Keratinocyte (primary cell): Measurements from ENCODE around the gene FERMT3. TPM values are rescaled to one million over a fixed set of nuclear protein-coding genes. Genes with fewer than 3 reads are reported as not detected.

Experiments used
- DNase-seq: peaks from one replicate; pipeline ENCODE4 v3.0.0-alpha.2; 2011; ENCODE audit warnings: low read depth, missing footprints, low spot score
- FAIRE-seq: peaks from 2 replicates; lab custom pipeline; 2011; peaks lifted over from hg19 to GRCh38; lab: Jason Lieb, UNC
- H2AFZ ChIP-seq: 2 replicates; pipeline ENCODE4 v1.6.0; 2012; ENCODE audit warnings: low read length, control low read depth, inconsistent platforms; ENCODE audit not compliant: control insufficient read depth
- H3K27ac ChIP-seq: 2 replicates; pipeline ENCODE4 v1.5.1; 2011; ENCODE audit warnings: low read length; ENCODE audit not compliant: control insufficient read depth, insufficient read depth
- H3K27me3 ChIP-seq: 3 replicates; pipeline ENCODE4 v1.6.0; 2011; ENCODE audit warnings: low read length; ENCODE audit not compliant: control insufficient read depth, insufficient read depth; ENCODE audit errors: extremely low read depth
- H3K36me3 ChIP-seq, 2 experiments: 2 replicates in 1 of 2; 3 replicates in 1 of 2; pipeline ENCODE4 v1.5.1; 2011; ENCODE audit warnings: low read length in 2 of 2, mild to moderate bottlenecking in 1 of 2; ENCODE audit not compliant: control insufficient read depth in 2 of 2, insufficient read depth in 2 of 2; ENCODE audit errors: extremely low read depth in 1 of 2
- H3K4me1 ChIP-seq: 3 replicates; pipeline ENCODE4 v1.5.1; 2011; ENCODE audit warnings: low read length; ENCODE audit not compliant: control insufficient read depth, insufficient read depth; ENCODE audit errors: extremely low read depth
- H3K4me2 ChIP-seq: 3 replicates; pipeline ENCODE4 v1.6.0; 2011; ENCODE audit warnings: low read depth, low read length; ENCODE audit not compliant: control insufficient read depth, insufficient read depth; ENCODE audit errors: extremely low read depth
- H3K4me3 ChIP-seq, 3 experiments: fragments of 200-600 bp in 1 of 3; sonication (generic) in 1 of 3; 2 replicates in 2 of 3; 3 replicates in 1 of 3; pipeline ENCODE4 v1.5.1; 2011 to 2016; ENCODE audit warnings: low read length in 3 of 3, mild to moderate bottlenecking in 3 of 3, control low read depth in 2 of 3, inconsistent platforms in 1 of 3, low read depth in 1 of 3, mixed read lengths in 1 of 3, mixed run types in 1 of 3, moderate library complexity in 1 of 3; ENCODE audit not compliant: control insufficient read depth in 2 of 3, insufficient read depth in 2 of 3; ENCODE audit errors: extremely low read depth in 1 of 3
- H3K79me2 ChIP-seq: 2 replicates; pipeline ENCODE4 v1.6.0; 2012; ENCODE audit warnings: low read length; ENCODE audit not compliant: control insufficient read depth, insufficient read depth
- H3K9ac ChIP-seq: 3 replicates; pipeline ENCODE4 v1.6.0; 2011; ENCODE audit warnings: low read length; ENCODE audit not compliant: control insufficient read depth, insufficient read depth; ENCODE audit errors: extremely low read depth
- H3K9me1 ChIP-seq: 3 replicates; pipeline ENCODE4 v1.6.0; 2011; ENCODE audit warnings: low read length; ENCODE audit not compliant: control insufficient read depth, insufficient read depth; ENCODE audit errors: extremely low read depth
- H3K9me3 ChIP-seq: 2 replicates; pipeline ENCODE4 v1.5.1; 2012; ENCODE audit warnings: low read depth, low read length; ENCODE audit not compliant: control insufficient read depth
- H4K20me1 ChIP-seq: 3 replicates; pipeline ENCODE4 v1.6.0; 2011; ENCODE audit warnings: low read length; ENCODE audit not compliant: control insufficient read depth, insufficient read depth; ENCODE audit errors: extremely low read depth
- CTCF ChIP-seq, 3 experiments: IDR thresholded peaks in 1 of 3; conservative IDR thresholded peaks in 1 of 3; optimal IDR thresholded peaks in 1 of 3; 2 replicates in 2 of 3; 3 replicates in 1 of 3; pipeline versions ENCODE3 to v1.5.1; 2011; ENCODE audit warnings: low read length in 3 of 3, mild to moderate bottlenecking in 3 of 3, moderate library complexity in 2 of 3, control low read depth in 1 of 3, inconsistent platforms in 1 of 3; ENCODE audit not compliant: insufficient read depth in 2 of 3; ENCODE audit errors: extremely low read depth in 1 of 3
- EZH2 ChIP-seq: IDR thresholded peaks from one replicate; pipeline ENCODE4 v1.6.1; 2012; ENCODE audit warnings: inconsistent platforms, mild to moderate bottlenecking, low read length, moderate library complexity
- dilution Hi-C: fragments of 300-500 bp; cut with MboI; formaldehyde crosslinking; loops from one replicate; pipeline ENCODE4 v1.7.0; 2020; ENCODE audit warnings: low sequenced_read_pairs; ENCODE audit not compliant: extremely low pct_ligation_motif_present
- polyA plus RNA-seq, 5 experiments: library from polyadenylated mRNA; depleted of rRNA in 3 of 5; stranded (reverse) in 3 of 5; stranded (forward) in 1 of 5; unstranded in 1 of 5; fragments of >200 nt; gene quantifications; 1 replicate in 1 of 5; 2 replicates in 3 of 5; 3 replicates in 1 of 5; pipeline versions ENCODE4 v1.2.1 to v1.2.3, GENCODE V29; 2011 to 2012; ENCODE audit warnings: missing spikeins in 2 of 5, low read depth in 1 of 5, low replicate concordance in 1 of 5

FERMT3 gene
- polyA plus RNA-seq, 1 donor (not counting 4 experiments of a cell fraction or from before 2014, with no cell fraction given): 0.98 TPM

GRCh38 chr11:64211181-64211872 is 4.8 kb downstream of the FERMT3 start:
- H3K4me2 ChIP-seq: no peak overlapping the region
- no peak overlapping the region for H2AFZ ChIP-seq
- no peaks in the 10 kb centered on the region for H3K4me1 ChIP-seq
- no peak for TF ChIP-seq EZH2
- TF ChIP-seq CTCF (optimal IDR thresholded peaks at IDR 0.05 in 1 of 3, IDR thresholded peaks at IDR 0.05 in 1 of 3, conservative IDR thresholded peaks at IDR 0.05 in 1 of 3; ENCODE audit: extremely low read depth in 1 of 3, insufficient read depth in 2 of 3, low read length in 3 of 3): no peak
- H3K79me2 ChIP-seq: no peaks in the 10 kb centered on the region
- no peak overlapping the region for H3K27ac ChIP-seq
- H3K27me3 ChIP-seq: no peaks in the 10 kb centered on the region
- H3K9me3 ChIP-seq: no peaks in the 10 kb centered on the region
- H3K4me3 ChIP-seq: no peak overlapping the region
- no peaks in the 10 kb centered on the region for H3K9me1 ChIP-seq
- no peak overlapping the region for H3K9ac ChIP-seq
- dilution Hi-C loops: no loop called here
- FAIRE-seq: no peak
- no peaks in the 10 kb centered on the region for H4K20me1 ChIP-seq
- peaks cover 2 to 17% of the 10 kb centered on the region in 2 experiments for H3K36me3 ChIP-seq
- no peak for DNase-seq

- H3K27me3 ChIP-seq: no peaks in the 10 kb centered on the region
- no peaks in the 10 kb centered on the region for H3K9me3 ChIP-seq
- no peak overlapping the region for H2AFZ ChIP-seq
- H3K27ac ChIP-seq: no peak overlapping the region
- H3K4me1 ChIP-seq: no peaks in the 10 kb centered on the region
- TF ChIP-seq CTCF (optimal IDR thresholded peaks at IDR 0.05 in 1 of 3, IDR thresholded peaks at IDR 0.05 in 1 of 3, conservative IDR thresholded peaks at IDR 0.05 in 1 of 3; ENCODE audit: extremely low read depth in 1 of 3, insufficient read depth in 2 of 3, low read length in 3 of 3) (no peak), EZH2 (no peak)
- FAIRE-seq: no peak
- no peaks in the 10 kb centered on the region for H4K20me1 ChIP-seq
- H3K36me3 ChIP-seq: peaks cover 0 to 11% of the 10 kb centered on the region in 2 experiments
- no peak overlapping the region for H3K4me3 ChIP-seq
- H3K9ac ChIP-seq: no peak overlapping the region
- H3K9me1 ChIP-seq: no peaks in the 10 kb centered on the region
- dilution Hi-C loops: no loop called here
- DNase-seq: no peak
- H3K79me2 ChIP-seq: no peaks in the 10 kb centered on the region
- H3K4me2 ChIP-seq: no peak overlapping the region
These were observed 10.4 kb downstream of the FERMT3 start for GRCh38 chr11:64216879-64217278.
